Epithelial cell of proximal tubule (primary cell): ENCODE results near the gene TMEM215. TPM values are rescaled to one million over a fixed set of nuclear protein-coding genes. Genes with fewer than 3 reads are reported as not detected.

Source experiments
- DNase-seq: peaks from one replicate; pipeline ENCODE4 v3.0.0-alpha.2; 2011; ENCODE audit warnings: low read depth
- H3K4me3 ChIP-seq: 2 replicates; pipeline ENCODE4 v1.5.1; 2011; ENCODE audit warnings: low read depth, mild to moderate bottlenecking, low read length
- CTCF ChIP-seq: conservative IDR thresholded peaks from 2 replicates; pipeline ENCODE4 v1.5.1; 2012; ENCODE audit warnings: low read depth, mild to moderate bottlenecking, low read length
- total RNA-seq: library from RNA; depleted of rRNA; stranded (reverse); fragments of >200 nt; gene quantifications from 2 replicates; pipeline ENCODE4 v1.2.3, GENCODE V29; 2015

The TMEM215 gene
- total RNA-seq, 1 donor from 2014 or later = not detected

GRCh38 chr9:32801530-32801929, 18.2 kb downstream of the TMEM215 start:
- TF ChIP-seq CTCF = no peak
- DNase-seq = no peak
- H3K4me3 ChIP-seq = no peak overlapping the region

- no peak overlapping the region for H3K4me3 ChIP-seq
- no peak for TF ChIP-seq CTCF
- DNase-seq = no peak
These were observed 23.9 kb downstream of the TMEM215 start for GRCh38 chr9:32807217-32807616.

GRCh38 chr9:32811246-32811645, 27.9 kb downstream of the TMEM215 start:
- no peak for DNase-seq
- no peak for TF ChIP-seq CTCF
- H3K4me3 ChIP-seq = no peak overlapping the region

- DNase-seq = no peak
- no peak overlapping the region for H3K4me3 ChIP-seq
- TF ChIP-seq CTCF = no peak
These were observed 37.0 kb downstream of the TMEM215 start for GRCh38 chr9:32820322-32820721.

GRCh38 chr9:32823101-32823500, 39.8 kb downstream of the TMEM215 start:
- TF ChIP-seq CTCF = no peak
- no peak for DNase-seq
- H3K4me3 ChIP-seq = no peak overlapping the region

GRCh38 chr9:32823551-32823950, 40.2 kb downstream of the TMEM215 start:
- H3K4me3 ChIP-seq = no peak overlapping the region
- no peak for DNase-seq
- no peak for TF ChIP-seq CTCF

- no peak overlapping the region for H3K4me3 ChIP-seq
- DNase-seq = no peak
These were observed 41.9 kb downstream of the TMEM215 start for GRCh38 chr9:32825203-32825602.

More at GRCh38 chr9:32825203-32825602, 41.9 kb downstream of the TMEM215 start:
- no peak for TF ChIP-seq CTCF
